B cell (primary cell): ENCODE results near the gene SIPA1L3. TPM values are rescaled to one million over a fixed set of nuclear protein-coding genes. Genes with fewer than 3 reads are reported as not detected.

Experiments used
- ATAC-seq: fragments of 200-7000 bp; cut with Tn5 transposase; one replicate; pipeline ENCODE4 v1.10.0; 2021; ENCODE audit warnings: low read depth, mild to moderate bottlenecking, moderate number of reproducible peaks, moderate library complexity
- CTCF ChIA-PET: fragments of 350-600 bp; sonication (Branson Sonifier 250); formaldehyde crosslinking; loops from one replicate; lab custom pipeline; 2021; ENCODE audit warnings: antibody characterized with exemption, inconsistent platforms; lab: Charles Lee
- POLR2A ChIA-PET: fragments of 350-600 bp; sonication (Branson Sonifier 250); formaldehyde crosslinking; loops from one replicate; lab custom pipeline; 2021; ENCODE audit warnings: antibody characterized with exemption; lab: Charles Lee
- DNase-seq: peaks from one replicate; pipeline ENCODE4 v3.0.0; 2013
- H2AFZ ChIP-seq: 2 replicates; pipeline ENCODE4 v1.6.1; 2012; ENCODE audit warnings: mild to moderate bottlenecking, low read depth, low read length; ENCODE audit not compliant: insufficient read depth, poor library complexity, severe bottlenecking
- H3K27ac ChIP-seq, 2 donors: 1 replicate in 1 of 2; 2 replicates in 1 of 2; pipeline ENCODE4 v1.5.1; 2012 to 2013; ENCODE audit warnings: low read length in 2 of 2, mild to moderate bottlenecking in 2 of 2, moderate library complexity in 1 of 2
- H3K27me3 ChIP-seq, 4 experiments: fragments of 200-600 bp in 1 of 4; sonication (generic) in 1 of 4; replicated peaks in 1 of 4; 1 replicate in 2 of 4; 2 replicates in 2 of 4; pipeline versions ENCODE4 v1.6.1 to v1.7.0; 2013 to 2016; ENCODE audit warnings: low read length in 3 of 4, mild to moderate bottlenecking in 2 of 4, mixed read lengths in 1 of 4, moderate library complexity in 1 of 4; ENCODE audit not compliant: insufficient read depth in 4 of 4, control insufficient read depth in 3 of 4; ENCODE audit errors: control extremely low read depth in 1 of 4
- H3K36me3 ChIP-seq, 2 experiments: replicated peaks in 1 of 2; 1 replicate in 1 of 2; 2 replicates in 1 of 2; pipeline versions ENCODE4 v1.6.1 to v1.7.1; 2013; ENCODE audit warnings: low read length in 1 of 2; ENCODE audit not compliant: insufficient read depth in 2 of 2, control insufficient read depth in 1 of 2; ENCODE audit errors: control extremely low read depth in 1 of 2, extremely low read depth in 1 of 2
- H3K4me1 ChIP-seq, 2 donors: fragments of 200-600 bp in 1 of 2; sonication (generic) in 1 of 2; 1 replicate in 1 of 2; 2 replicates in 1 of 2; pipeline versions ENCODE4 v1.5.1 to v1.6.1; 2013 to 2017; ENCODE audit warnings: low read length in 2 of 2; ENCODE audit not compliant: control insufficient read depth in 2 of 2, insufficient read depth in 2 of 2
- H3K4me2 ChIP-seq: replicated peaks from 2 replicates; pipeline ENCODE3; 2012; ENCODE audit warnings: mild to moderate bottlenecking, low read depth, low read length; ENCODE audit not compliant: poor library complexity, severe bottlenecking
- H3K4me3 ChIP-seq, 5 experiments: fragments of 200-600 bp in 1 of 5; sonication (generic) in 1 of 5; 1 replicate in 3 of 5; 2 replicates in 2 of 5; pipeline versions ENCODE4 v1.5.1 to v1.7.0; 2011 to 2016; ENCODE audit warnings: low read length in 4 of 5, mild to moderate bottlenecking in 4 of 5, low read depth in 2 of 5, control low read depth in 1 of 5, moderate library complexity in 1 of 5; ENCODE audit not compliant: insufficient read depth in 1 of 5; ENCODE audit errors: control extremely low read depth in 1 of 5, extremely low read depth in 1 of 5
- H3K79me2 ChIP-seq: fragments of 200-600 bp; sonication (generic); one replicate; pipeline ENCODE4 v1.6.0; 2016; ENCODE audit warnings: low read length; ENCODE audit not compliant: control insufficient read depth, insufficient read depth
- H3K9ac ChIP-seq: fragments of 200-600 bp; sonication (generic); 2 replicates; pipeline ENCODE4 v1.6.1; 2017; ENCODE audit warnings: mild to moderate bottlenecking, low read length, moderate library complexity
- H3K9me3 ChIP-seq, 3 donors: one replicate each; pipeline versions ENCODE4 v1.6.1 to v1.7.1; 2013; ENCODE audit warnings: low read length in 2 of 3; ENCODE audit not compliant: control insufficient read depth in 2 of 3, insufficient read depth in 1 of 3; ENCODE audit errors: control extremely low read depth in 1 of 3
- H4K20me1 ChIP-seq: 2 replicates; pipeline ENCODE4 v1.6.0; 2012; ENCODE audit warnings: mild to moderate bottlenecking, low read length; ENCODE audit not compliant: insufficient read depth, control insufficient read depth, poor library complexity, severe bottlenecking
- H3K27ac Mint-ChIP-seq: one replicate; pipeline ENCODE4 v1.8.0; 2021; ENCODE audit warnings: mixed read lengths
- H3K27me3 Mint-ChIP-seq: one replicate; pipeline ENCODE4 v1.8.0; 2021; ENCODE audit warnings: mixed read lengths
- H3K4me1 Mint-ChIP-seq: one replicate; pipeline ENCODE4 v1.8.0; 2021; ENCODE audit warnings: mixed read lengths
- H3K4me3 Mint-ChIP-seq: one replicate; pipeline ENCODE4 v1.8.0; 2021; ENCODE audit warnings: mixed read lengths
- H3K9me3 Mint-ChIP-seq: one replicate; pipeline ENCODE4 v1.8.0; 2022; ENCODE audit warnings: mixed read lengths; ENCODE audit not compliant: insufficient read depth
- CTCF ChIP-seq: fragments of 200-600 bp; IDR thresholded peaks from one replicate; pipeline ENCODE4 v1.8.0; 2022; ENCODE audit warnings: antibody characterized with exemption, mild to moderate bottlenecking
- EZH2 ChIP-seq: IDR thresholded peaks from 2 replicates; pipeline ENCODE4 v1.6.1; 2012; ENCODE audit warnings: borderline replicate concordance, low read depth, mild to moderate bottlenecking, moderate library complexity, low read length; ENCODE audit not compliant: insufficient read depth, poor library complexity, severe bottlenecking
- WGBS: methylation state at CpG from one replicate; pipeline ENCODE4 v1.1.5; 2013; ENCODE audit warnings: missing lambda C conversion rate; ENCODE audit not compliant: insufficient coverage; 5-methylcytosine and 5-hydroxymethylcytosine counted together
- intact Hi-C: fragments of 100-400 bp; cut with micrococcal nuclease; formaldehyde crosslinking; loops from one replicate; pipeline ENCODE4 v1.10.0; 2022
- polyA plus RNA-seq: library from polyadenylated mRNA; depleted of rRNA; stranded (reverse); fragments of >200 nt; gene quantifications from 2 replicates; pipeline ENCODE4 v1.2.3, GENCODE V29; 2012
- total RNA-seq, 2 donors: library from RNA; stranded (reverse); fragments of 120-200 nt in 1 of 2; gene quantifications; 1 replicate in 1 of 2; 2 replicates in 1 of 2; pipeline versions ENCODE4 v1.2.3 to v1.2.4, GENCODE V29; 2013 to 2022

Gene SIPA1L3
- total and polyA plus RNA-seq, 2 donors (not counting 1 experiment from before 2014, with no cell fraction given) = 48.3 to 295 TPM

GRCh38 chr19:38247126-38247525 is 340.1 kb downstream of the SIPA1L3 start:
- Histone ChIP-seq H3K27me3 (no peaks in the 10 kb centered on the region), H3K4me2 (no peak overlapping the region), H3K9me3 (no peaks in the 10 kb centered on the region), H3K36me3 (peaks cover 0 to 3% of the 10 kb centered on the region in 2 experiments), H2AFZ (no peak overlapping the region), H4K20me1 (no peaks in the 10 kb centered on the region), H3K4me1 (peaks cover 12 to 24% of the 10 kb centered on the region in 2 donors), H3K79me2 (peaks cover 5% of the 10 kb centered on the region), H3K27ac (no peak overlapping the region), H3K4me3 (no peak overlapping the region), H3K9ac (no peak overlapping the region)
- ATAC-seq = no peak
- 85% methylated on average over 4 of the region's 5 CpGs for WGBS
- H3K27me3 Mint-ChIP-seq = no peaks in the 10 kb centered on the region
- H3K9me3 Mint-ChIP-seq = no peaks in the 10 kb centered on the region
- H3K27ac Mint-ChIP-seq = no peak overlapping the region
- intact Hi-C loops = no loop called here
- H3K4me3 Mint-ChIP-seq = no peak overlapping the region
- TF ChIP-seq CTCF = no peak
- no peak for TF ChIP-seq EZH2
- ChIA-PET POLR2A (interaction anchor here (0.6 to 1.2 kb wide), 2 partner anchors 11 to 23 kb away, joined by 5 to 7 read pairs; no protein-coding TSS in a partner anchor), CTCF (interaction anchor here (5.7 to 5.8 kb wide), 3 partner anchors 9 to 346 kb away, joined by 36 to 59 read pairs (median 55); partner anchors contain the start of genes CATSPERG and PPP1R14A)
- no peak for DNase-seq
- peaks cover 25% of the 10 kb centered on the region for H3K4me1 Mint-ChIP-seq

GRCh38 chr19:38247734-38248268 is 340.8 kb downstream of the SIPA1L3 start:
- peaks cover 0 to 3% of the 10 kb centered on the region in 2 experiments for H3K36me3 ChIP-seq
- peaks cover 31% of the 10 kb centered on the region for H3K4me1 Mint-ChIP-seq
- DNase-seq (no peak), ATAC-seq (no peak)
- 87% methylated on average over 5 of the region's 9 CpGs for whole genome bisulfite sequencing
- no peak overlapping the region for H3K27ac Mint-ChIP-seq
- ChIA-PET CTCF (interaction anchor here (1.3 to 5.7 kb wide), 2 partner anchors 86 to 345 kb away, joined by 5 to 55 read pairs; partner anchors contain the start of gene CATSPERG), POLR2A (interaction anchor here (0.6 kb wide), 1 partner anchor 23 kb away, joined by 5 read pairs; no protein-coding TSS in a partner anchor)
- H3K27me3 ChIP-seq = no peaks in the 10 kb centered on the region
- intact Hi-C loops = no loop called here
- no peak overlapping the region for H3K4me3 Mint-ChIP-seq
- H3K9me3 ChIP-seq = no peaks in the 10 kb centered on the region
- H3K27me3 Mint-ChIP-seq = no peaks in the 10 kb centered on the region
- no peak overlapping the region for H2AFZ ChIP-seq
- no peak overlapping the region for H3K9ac ChIP-seq
- no peak overlapping the region for H3K27ac ChIP-seq
- no peak overlapping the region for H3K4me2 ChIP-seq
- peaks cover 19 to 31% of the 10 kb centered on the region in 2 donors for H3K4me1 ChIP-seq
- no peaks in the 10 kb centered on the region for H4K20me1 ChIP-seq
- TF ChIP-seq EZH2 (no peak), CTCF (no peak)
- H3K79me2 ChIP-seq = peaks cover 5% of the 10 kb centered on the region
- H3K4me3 ChIP-seq = no peak overlapping the region
- H3K9me3 Mint-ChIP-seq = no peaks in the 10 kb centered on the region
